GM23248 (cell line): Measurements from ENCODE around the gene SLCO4C1.

Experiments
- EZH2 ChIP-seq: fragments of 200-600 bp; sonication (generic); IDR thresholded peaks from 2 replicates; pipeline ENCODE4 v1.6.1; 2018; ENCODE audit warnings: antibody characterized with exemption, mild to moderate bottlenecking; ENCODE audit not compliant: insufficient read depth, poor library complexity, severe bottlenecking
- EZH2phosphoT487 ChIP-seq: fragments of 200-600 bp; sonication (generic); IDR thresholded peaks from 2 replicates; pipeline ENCODE4 v1.6.1; 2018; ENCODE audit warnings: antibody characterized with exemption, moderate library complexity, mild to moderate bottlenecking, low read depth; ENCODE audit not compliant: insufficient read depth

- no peak for TF ChIP-seq EZH2
- no peak for TF ChIP-seq EZH2phosphoT487
Measured at GRCh38 chr5:102271759-102272158, 24.3 kb downstream of the SLCO4C1 start.
